Subcutaneous abdominal adipose tissue (tissue), 5 donors: ENCODE data around the gene CYSTM1.
A peak's percentile ranks its signal among the peaks of the same experiment; 100 is the strongest.

Experiments
- H3K27ac ChIP-seq: one replicate; pipeline ENCODE4 v1.7.0; 2013; ENCODE audit warnings: low read depth, mild to moderate bottlenecking, inconsistent platforms, low read length, moderate library complexity
- H3K27me3 ChIP-seq, 5 donors: one replicate each; pipeline ENCODE4 v1.7.0; 2013; ENCODE audit warnings: low read length in 5 of 5, inconsistent platforms in 1 of 5; ENCODE audit not compliant: control insufficient read depth in 5 of 5, insufficient read depth in 4 of 5
- H3K36me3 ChIP-seq, 5 donors: one replicate each; pipeline ENCODE4 v1.7.0; 2013; ENCODE audit warnings: low read length in 5 of 5; ENCODE audit not compliant: control insufficient read depth in 5 of 5, insufficient read depth in 5 of 5
- H3K4me1 ChIP-seq, 5 donors: one replicate each; pipeline ENCODE4 v1.7.0; 2013; ENCODE audit warnings: low read length in 5 of 5, mild to moderate bottlenecking in 3 of 5, moderate library complexity in 1 of 5; ENCODE audit not compliant: control insufficient read depth in 5 of 5, insufficient read depth in 5 of 5
- H3K4me3 ChIP-seq, 5 donors: one replicate each; pipeline ENCODE4 v1.7.0; 2013; ENCODE audit warnings: low read length in 5 of 5, low read depth in 1 of 5
- H3K9ac ChIP-seq, 5 donors: one replicate each; pipeline ENCODE4 v1.7.0; 2013; ENCODE audit warnings: low read length in 5 of 5, mild to moderate bottlenecking in 4 of 5, moderate library complexity in 3 of 5
- H3K9me3 ChIP-seq, 5 donors: one replicate each; pipeline ENCODE4 v1.7.0; 2013; ENCODE audit warnings: low read length in 5 of 5; ENCODE audit not compliant: control insufficient read depth in 5 of 5
- donor health status: healthy.
- donor health status: healthy.
- donor health status: healthy.
- donor health status: healthy.
- donor health status: healthy.

Gene CYSTM1

GRCh38 chr5:140202078-140202477 is 27.1 kb downstream of the CYSTM1 start:
- Histone ChIP-seq H3K4me1 (peaks cover 0 to 11% (median 7%) of the 10 kb centered on the region in 5 donors), H3K4me3 (no peak overlapping the region), H3K9me3 (no peaks in the 10 kb centered on the region), H3K27ac (no peak overlapping the region), H3K36me3 (peaks cover 0 to 8% (median 5%) of the 10 kb centered on the region in 5 donors), H3K27me3 (no peaks in the 10 kb centered on the region), H3K9ac (no peak overlapping the region)

- H3K4me1 ChIP-seq = peaks cover 0 to 16% (median 12%) of the 10 kb centered on the region in 5 donors
- no peak overlapping the region for H3K27ac ChIP-seq
Observed at GRCh38 chr5:140202610-140203009, 27.6 kb downstream of the CYSTM1 start.

GRCh38 chr5:140205216-140205615 is 30.2 kb downstream of the CYSTM1 start:
- Histone ChIP-seq H3K27ac (no peak overlapping the region), H3K9me3 (no peaks in the 10 kb centered on the region), H3K4me1 (peaks cover 0 to 17% (median 13%) of the 10 kb centered on the region in 5 donors), H3K4me3 (no peak overlapping the region), H3K36me3 (peaks cover 0 to 5% (median 0%) of the 10 kb centered on the region in 5 donors), H3K27me3 (no peaks in the 10 kb centered on the region), H3K9ac (peak overlapping the region in 1 of 5 donors; percentile 20)

More at GRCh38 chr5:140202610-140203009, 27.6 kb downstream of the CYSTM1 start:
- Histone ChIP-seq H3K4me3 (no peak overlapping the region), H3K27me3 (no peaks in the 10 kb centered on the region), H3K9ac (no peak overlapping the region), H3K36me3 (peaks cover 0 to 8% (median 5%) of the 10 kb centered on the region in 5 donors), H3K9me3 (no peaks in the 10 kb centered on the region)

GRCh38 chr5:140205952-140206351 is 31.0 kb downstream of the CYSTM1 start:
- Histone ChIP-seq H3K36me3 (peaks cover 0 to 5% (median 0%) of the 10 kb centered on the region in 5 donors), H3K27ac (no peak overlapping the region), H3K9me3 (no peaks in the 10 kb centered on the region), H3K4me3 (no peak overlapping the region), H3K9ac (no peak overlapping the region), H3K27me3 (no peaks in the 10 kb centered on the region), H3K4me1 (peaks cover 0 to 17% (median 13%) of the 10 kb centered on the region in 5 donors)

- Histone ChIP-seq H3K4me1 (peaks cover 0 to 17% (median 13%) of the 10 kb centered on the region in 5 donors), H3K36me3 (peaks cover 0 to 7% (median 5%) of the 10 kb centered on the region in 5 donors), H3K9ac (no peak overlapping the region), H3K27me3 (no peaks in the 10 kb centered on the region), H3K4me3 (no peak overlapping the region), H3K9me3 (no peaks in the 10 kb centered on the region), H3K27ac (no peak overlapping the region)
Observed at GRCh38 chr5:140207250-140207964, 32.4 kb downstream of the CYSTM1 start.

GRCh38 chr5:140208065-140208464 is 33.1 kb downstream of the CYSTM1 start:
- H3K27ac ChIP-seq = no peak overlapping the region
- peaks cover 0 to 7% (median 5%) of the 10 kb centered on the region in 5 donors for H3K36me3 ChIP-seq
- no peaks in the 10 kb centered on the region for H3K9me3 ChIP-seq
- H3K9ac ChIP-seq = no peak overlapping the region
- peaks cover 0 to 17% (median 13%) of the 10 kb centered on the region in 5 donors for H3K4me1 ChIP-seq
- no peak overlapping the region for H3K4me3 ChIP-seq
- no peaks in the 10 kb centered on the region for H3K27me3 ChIP-seq

GRCh38 chr5:140213370-140213983 is 38.5 kb downstream of the CYSTM1 start:
- H3K9ac ChIP-seq = no peak overlapping the region
- H3K36me3 ChIP-seq = peaks cover 0 to 5% (median 3%) of the 10 kb centered on the region in 5 donors
- no peak overlapping the region for H3K27ac ChIP-seq

GRCh38 chr5:140214831-140215230 is 39.8 kb downstream of the CYSTM1 start:
- Histone ChIP-seq H3K4me3 (no peak overlapping the region), H3K4me1 (peaks cover 0 to 37% (median 28%) of the 10 kb centered on the region in 5 donors), H3K27ac (no peak overlapping the region), H3K9ac (no peak overlapping the region), H3K27me3 (no peaks in the 10 kb centered on the region), H3K9me3 (no peaks in the 10 kb centered on the region), H3K36me3 (peaks cover 0 to 5% (median 3%) of the 10 kb centered on the region in 5 donors)

More at GRCh38 chr5:140213370-140213983, 38.5 kb downstream of the CYSTM1 start:
- peaks cover 0 to 26% (median 14%) of the 10 kb centered on the region in 5 donors for H3K4me1 ChIP-seq
- H3K27me3 ChIP-seq = no peaks in the 10 kb centered on the region
- H3K9me3 ChIP-seq = no peaks in the 10 kb centered on the region
- no peak overlapping the region for H3K4me3 ChIP-seq

- Histone ChIP-seq H3K9ac (no peak overlapping the region), H3K27ac (no peak overlapping the region), H3K4me3 (no peak overlapping the region), H3K9me3 (no peaks in the 10 kb centered on the region), H3K36me3 (peaks cover 0 to 5% (median 3%) of the 10 kb centered on the region in 5 donors), H3K4me1 (peaks cover 0 to 42% (median 32%) of the 10 kb centered on the region in 5 donors), H3K27me3 (no peaks in the 10 kb centered on the region)
Observed at GRCh38 chr5:140215276-140215675, 40.3 kb downstream of the CYSTM1 start.

- Histone ChIP-seq H3K9me3 (no peaks in the 10 kb centered on the region), H3K36me3 (no peaks in the 10 kb centered on the region), H3K4me1 (peaks cover 0 to 44% (median 33%) of the 10 kb centered on the region in 5 donors), H3K27ac (no peak overlapping the region), H3K9ac (no peak overlapping the region), H3K27me3 (no peaks in the 10 kb centered on the region), H3K4me3 (peak overlapping the region in 1 of 5 donors; percentile 13)
Observed at GRCh38 chr5:140216478-140217074, 41.6 kb downstream of the CYSTM1 start.
